ENCODE results near the gene ATAD3B. TPM values are rescaled to one million over a fixed set of nuclear protein-coding genes. Genes with fewer than 3 reads are reported as not detected.
"Not testable (repeated sequence)": the region's sequence is repeated elsewhere in the genome, so short reads cannot be mapped to it uniquely, and the experiment has no call there.

ATAD3B gene
- total and polyA plus RNA-seq, 2 donors (not counting 3 experiments of a cell fraction or from before 2014, with no cell fraction given) = 20.5 to 48.2 TPM

DNA sequence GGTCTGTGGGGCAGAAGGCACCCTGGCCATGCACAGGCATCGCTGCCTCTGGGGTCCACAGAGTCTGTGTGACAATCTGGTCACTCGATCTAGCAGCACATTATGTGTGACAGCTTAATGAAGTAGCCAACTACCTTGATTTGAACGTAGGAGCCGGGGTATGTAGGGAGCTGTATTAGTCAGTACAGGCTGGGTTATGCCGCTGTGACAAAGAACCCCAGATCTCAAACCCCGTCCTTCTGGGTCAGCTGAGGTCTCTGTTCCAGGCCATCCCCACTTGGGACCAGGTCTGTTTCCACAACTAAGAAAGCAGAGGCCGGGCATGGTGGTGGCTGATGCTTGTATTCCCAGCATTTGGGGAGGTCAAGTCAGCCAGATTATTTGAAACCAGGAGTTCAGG is 8.3 kb upstream of the ATAD3B start:
- DNase-seq (ENCODE audit: low read depth, low spot score) (no peak), FAIRE-seq (no peak)
- TF ChIP-seq CTCF (IDR thresholded peaks at IDR 0.05; ENCODE audit: extremely low read depth in 1 of 2, insufficient read depth in 1 of 2, low read depth in 1 of 2, low read length in 2 of 2) (no peak), POLR2AphosphoS5 (IDR thresholded peaks at IDR 0.05; ENCODE audit: insufficient read depth, low read depth, low read length) (no peak), GATA2 (IDR thresholded peaks at IDR 0.05; ENCODE audit: insufficient read depth, insufficient read length, low read depth, low read length) (no peak), EZH2 (IDR thresholded peaks at IDR 0.05; ENCODE audit: borderline replicate concordance, low read depth, low read length, severe bottlenecking) (no peak), POLR2A (IDR thresholded peaks at IDR 0.05; ENCODE audit: low read depth, low read length) (no peak), MYC (IDR thresholded peaks at IDR 0.05; ENCODE audit: low read depth, low read length) (no peak), FOS (IDR thresholded peaks at IDR 0.05; ENCODE audit: borderline replicate concordance, insufficient read depth, low read length) (no peak)
- TF ChIP-seq, protein P1, sequence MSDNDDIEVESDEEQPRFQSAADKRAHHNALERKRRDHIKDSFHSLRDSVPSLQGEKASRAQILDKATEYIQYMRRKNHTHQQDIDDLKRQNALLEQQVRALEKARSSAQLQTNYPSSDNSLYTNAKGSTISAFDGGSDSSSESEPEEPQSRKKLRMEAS (IDR thresholded peaks at IDR 0.05; ENCODE audit: insufficient read depth, insufficient read length) = no peak
- CTCF ChIA-PET = no interaction called here
- Histone ChIP-seq H3K9me3 (replicated peaks; ENCODE audit: control insufficient read depth, insufficient read depth, low read length) (no peaks in the 10 kb centered on the region), H3K79me2 (ENCODE audit: control insufficient read depth, insufficient read depth, low read length) (no peaks in the 10 kb centered on the region), H3K36me3 (ENCODE audit: control insufficient read depth in 2 of 2, extremely low read depth in 1 of 2, insufficient read depth in 2 of 2, low read length in 2 of 2) (no peaks in the 10 kb centered on the region), H3K4me3 (replicated peaks in 1 of 3; ENCODE audit: insufficient read depth in 1 of 3, low read depth in 1 of 3, low read length in 3 of 3) (no peak overlapping the region), H3K27ac (ENCODE audit: insufficient read depth, low read depth, low read length) (no peak overlapping the region), H4K20me1 (replicated peaks; ENCODE audit: control insufficient read depth, extremely low read depth, insufficient read depth, low read length) (no peaks in the 10 kb centered on the region), H3K4me2 (ENCODE audit: insufficient read depth, low read length) (no peak overlapping the region), H3K4me1 (ENCODE audit: control insufficient read depth, extremely low read depth, insufficient read depth, low read length) (no peaks in the 10 kb centered on the region), H3K9me1 (replicated peaks; ENCODE audit: control insufficient read depth, extremely low read depth, insufficient read depth, low read length) (no peaks in the 10 kb centered on the region), H3K9ac (replicated peaks; ENCODE audit: extremely low read depth, insufficient read depth, low read length) (no peak overlapping the region), H3K27me3 (ENCODE audit: control insufficient read depth in 2 of 2, insufficient read depth in 2 of 2, low read length in 2 of 2) (no peaks in the 10 kb centered on the region), H2AFZ (ENCODE audit: low read depth, low read length) (no peak overlapping the region)
- intact Hi-C loops (cut with micrococcal nuclease) (no loop called here), dilution Hi-C loops (cut with MboI; ENCODE audit: extremely low pct_ligation_motif_present, low sequenced_read_pairs) (no loop called here)
- no TSS peak for BruUV-seq (replicated peaks)
- POLR2A ChIA-PET = no interaction called here

DNA sequence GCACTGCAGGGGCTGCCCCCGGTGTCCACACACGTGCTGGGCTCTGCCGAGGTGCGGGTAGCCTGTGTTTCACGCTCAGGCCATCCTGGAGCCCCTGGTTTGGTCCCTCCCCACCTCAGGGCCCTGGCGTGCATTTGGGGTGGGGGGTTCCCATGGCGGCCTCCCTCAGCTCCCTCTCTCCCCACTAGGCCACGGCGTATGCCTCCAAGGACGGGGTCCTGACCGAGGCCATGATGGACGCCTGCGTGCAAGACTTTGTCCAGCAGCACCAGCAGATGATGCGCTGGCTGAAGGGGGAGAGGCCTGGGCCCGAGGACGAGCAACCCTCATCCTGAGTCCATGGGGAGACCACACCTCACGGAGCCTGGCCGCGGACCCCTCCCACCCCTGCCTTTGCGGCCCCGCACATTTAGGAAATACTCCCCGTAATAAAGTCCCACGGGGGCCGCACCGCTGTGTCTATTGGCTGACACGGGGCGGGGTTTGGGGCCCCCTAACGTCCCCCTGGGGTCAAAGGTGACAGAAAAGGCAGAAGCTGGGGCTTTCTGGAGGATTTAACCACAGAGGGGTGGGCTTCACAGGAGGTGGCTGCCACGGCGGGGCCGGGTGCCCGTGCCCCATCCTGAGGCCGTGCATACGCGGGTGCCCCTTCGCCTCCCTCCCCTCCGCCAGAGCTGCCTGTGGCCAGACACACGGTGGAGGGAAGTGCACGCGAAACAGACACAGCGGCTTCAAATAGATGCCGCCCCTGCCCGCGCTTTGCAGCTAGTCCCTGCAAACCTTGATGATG is 3.2 kb upstream of the ATAD3B start:
- FAIRE-seq; H3K4me2 ChIP-seq (ENCODE audit: insufficient read depth, low read length); POLR2A ChIA-PET; H3K27me3 ChIP-seq (ENCODE audit: control insufficient read depth in 2 of 2, insufficient read depth in 2 of 2, low read length in 2 of 2); H3K9me1 ChIP-seq (replicated peaks; ENCODE audit: control insufficient read depth, extremely low read depth, insufficient read depth, low read length); H2AFZ ChIP-seq (ENCODE audit: low read depth, low read length); H3K36me3 ChIP-seq (ENCODE audit: control insufficient read depth in 2 of 2, extremely low read depth in 1 of 2, insufficient read depth in 2 of 2, low read length in 2 of 2); H4K20me1 ChIP-seq (replicated peaks; ENCODE audit: control insufficient read depth, extremely low read depth, insufficient read depth, low read length); DNase-seq (ENCODE audit: low read depth, low spot score); dilution Hi-C loops (cut with MboI; ENCODE audit: extremely low pct_ligation_motif_present, low sequenced_read_pairs); intact Hi-C loops (cut with micrococcal nuclease); CTCF ChIA-PET; H3K9ac ChIP-seq (replicated peaks; ENCODE audit: extremely low read depth, insufficient read depth, low read length); H3K9me3 ChIP-seq (replicated peaks; ENCODE audit: control insufficient read depth, insufficient read depth, low read length); H3K4me3 ChIP-seq (replicated peaks in 1 of 3; ENCODE audit: insufficient read depth in 1 of 3, low read depth in 1 of 3, low read length in 3 of 3); H3K27ac ChIP-seq (ENCODE audit: insufficient read depth, low read depth, low read length); BruUV-seq (replicated peaks): not testable (repeated sequence)
- Histone ChIP-seq H3K4me1 (ENCODE audit: control insufficient read depth, extremely low read depth, insufficient read depth, low read length) (peaks cover 12% of the 10 kb centered on the region), H3K79me2 (ENCODE audit: control insufficient read depth, insufficient read depth, low read length) (peaks cover 15% of the 10 kb centered on the region)
